Epithelial cell of umbilical artery (primary cell): ENCODE data around the gene MBTD1. TPM values are rescaled to one million over a fixed set of nuclear protein-coding genes. Genes with fewer than 3 reads are reported as not detected.

Experiments used
- total RNA-seq: library from RNA; depleted of rRNA; stranded (reverse); fragments of >200 nt; gene quantifications from 2 replicates; pipeline ENCODE4 v1.2.3, GENCODE V29; 2014

Gene MBTD1
- 11.7 and 11.9 TPM in 2 replicates for total RNA-seq

DNA sequence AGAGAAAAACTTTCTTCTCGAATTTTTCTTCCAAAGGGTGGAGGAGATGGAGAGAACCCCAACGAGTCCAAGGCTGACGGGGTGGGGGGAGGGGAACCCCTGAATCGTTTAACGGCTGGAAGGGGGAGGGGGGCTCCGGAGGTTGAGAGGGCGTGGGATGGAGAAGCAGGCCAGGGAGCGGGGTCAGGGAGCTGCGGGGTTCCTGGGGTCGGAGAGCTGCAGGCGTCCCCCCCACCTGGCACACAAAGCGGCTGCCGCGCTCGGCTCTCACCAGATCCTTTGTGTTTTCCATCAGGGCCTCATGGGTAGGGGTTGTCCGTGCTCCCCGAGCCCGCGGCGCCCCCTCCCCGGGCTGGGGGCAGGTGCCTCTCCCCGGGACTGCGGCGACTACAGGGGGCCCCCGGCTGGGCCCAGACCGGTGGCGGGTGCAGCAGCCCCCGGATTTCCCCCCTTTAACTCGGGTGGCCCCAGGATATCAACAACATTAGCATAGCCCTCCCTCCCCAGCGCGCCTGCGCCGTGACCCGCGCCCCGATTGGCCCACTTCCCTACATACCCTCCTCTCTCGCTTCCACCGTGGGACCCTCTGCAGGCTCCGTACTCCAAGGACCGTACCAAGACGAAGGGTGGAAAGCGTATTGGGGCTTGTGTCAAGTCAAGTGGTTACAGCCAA lies at the start of gene MBTD1:
TSS of gene MBTD1 (minus strand) at position 486 of the 673 bp plus-strand sequence. CDS start 34,888 bp downstream, outside the sequence.

DNA sequence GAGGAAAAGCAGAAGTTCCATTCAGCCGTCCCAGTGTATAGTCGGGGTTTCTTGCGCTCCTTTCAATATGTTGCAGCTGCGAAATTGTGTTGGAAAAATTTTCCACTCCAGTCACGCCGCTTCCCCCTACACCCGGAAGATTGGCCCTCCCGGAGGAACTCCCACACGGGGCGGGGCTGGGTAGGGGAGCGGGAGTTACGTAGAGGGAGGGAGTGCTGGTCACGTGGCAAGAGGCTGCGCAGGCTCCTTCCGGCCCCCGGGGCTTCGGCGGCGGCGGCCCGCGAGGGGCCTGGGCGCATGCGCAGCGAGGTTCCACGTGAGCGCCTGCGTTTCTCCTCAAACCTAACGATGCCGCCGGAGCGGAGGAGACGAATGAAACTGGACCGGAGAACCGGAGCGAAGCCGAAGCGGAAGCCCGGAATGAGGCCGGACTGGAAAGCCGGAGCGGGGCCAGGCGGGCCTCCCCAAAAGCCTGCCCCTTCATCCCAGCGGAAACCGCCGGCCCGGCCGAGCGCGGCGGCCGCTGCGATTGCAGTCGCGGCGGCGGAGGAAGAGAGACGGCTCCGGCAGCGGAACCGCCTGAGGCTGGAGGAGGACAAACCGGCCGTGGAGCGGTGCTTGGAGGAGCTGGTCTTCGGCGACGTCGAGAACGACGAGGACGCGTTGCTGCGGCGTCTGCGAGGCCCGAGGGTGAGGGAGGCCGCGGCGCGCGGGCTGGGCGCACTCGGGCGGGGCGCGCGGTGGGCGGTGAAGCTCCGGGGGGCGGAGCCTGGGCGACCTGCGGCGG lies 581 bp upstream of the MBTD1 start, which contains the start of gene UTP18:
TSS of gene UTP18 (plus strand) at position 310 of the 787 bp plus-strand sequence. CDS start at position 349, 39 bp downstream.

DNA sequence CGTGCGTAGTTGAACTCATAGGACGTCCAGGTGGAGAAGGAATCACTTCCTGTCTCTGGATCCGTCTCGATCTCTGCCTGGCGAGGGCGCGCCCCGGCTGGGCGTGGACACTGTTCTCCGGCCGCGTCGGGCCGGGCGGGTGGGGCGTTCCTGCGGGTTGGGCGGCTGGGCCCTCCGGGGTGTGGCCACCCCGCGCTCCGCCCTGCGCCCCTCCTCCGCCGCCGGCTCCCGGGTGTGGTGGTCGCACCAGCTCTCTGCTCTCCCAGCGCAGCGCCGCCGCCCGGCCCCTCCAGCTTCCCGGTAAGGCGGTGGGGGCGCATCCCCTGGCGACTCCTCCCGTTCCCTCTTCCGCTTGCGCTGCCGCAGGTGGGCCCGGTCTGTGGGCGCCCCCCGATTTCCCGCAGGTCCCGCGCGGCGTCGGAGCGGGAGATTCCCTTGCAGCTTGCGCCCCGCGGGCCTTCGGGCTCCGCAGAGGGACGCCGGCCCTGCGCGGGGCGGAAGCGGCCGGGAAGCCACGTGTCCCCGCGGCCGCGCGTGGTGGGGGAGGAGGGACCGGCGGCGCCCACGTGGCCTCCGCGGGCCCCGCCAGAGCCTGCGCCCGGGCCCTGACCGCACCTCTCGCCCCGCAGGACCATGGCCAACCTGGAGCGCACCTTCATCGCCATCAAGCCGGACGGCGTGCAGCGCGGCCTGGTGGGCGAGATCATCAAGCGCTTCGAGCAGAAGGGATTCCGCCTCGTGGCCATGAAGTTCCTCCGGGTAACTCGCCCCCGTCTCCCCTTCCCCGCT lies 93.5 kb downstream of the MBTD1 start, which contains the start of gene NME2:
TSS of gene NME2 (plus strand) at position 214 of the 789 bp plus-strand sequence. CDS start at position 634, 420 bp downstream.

DNA sequence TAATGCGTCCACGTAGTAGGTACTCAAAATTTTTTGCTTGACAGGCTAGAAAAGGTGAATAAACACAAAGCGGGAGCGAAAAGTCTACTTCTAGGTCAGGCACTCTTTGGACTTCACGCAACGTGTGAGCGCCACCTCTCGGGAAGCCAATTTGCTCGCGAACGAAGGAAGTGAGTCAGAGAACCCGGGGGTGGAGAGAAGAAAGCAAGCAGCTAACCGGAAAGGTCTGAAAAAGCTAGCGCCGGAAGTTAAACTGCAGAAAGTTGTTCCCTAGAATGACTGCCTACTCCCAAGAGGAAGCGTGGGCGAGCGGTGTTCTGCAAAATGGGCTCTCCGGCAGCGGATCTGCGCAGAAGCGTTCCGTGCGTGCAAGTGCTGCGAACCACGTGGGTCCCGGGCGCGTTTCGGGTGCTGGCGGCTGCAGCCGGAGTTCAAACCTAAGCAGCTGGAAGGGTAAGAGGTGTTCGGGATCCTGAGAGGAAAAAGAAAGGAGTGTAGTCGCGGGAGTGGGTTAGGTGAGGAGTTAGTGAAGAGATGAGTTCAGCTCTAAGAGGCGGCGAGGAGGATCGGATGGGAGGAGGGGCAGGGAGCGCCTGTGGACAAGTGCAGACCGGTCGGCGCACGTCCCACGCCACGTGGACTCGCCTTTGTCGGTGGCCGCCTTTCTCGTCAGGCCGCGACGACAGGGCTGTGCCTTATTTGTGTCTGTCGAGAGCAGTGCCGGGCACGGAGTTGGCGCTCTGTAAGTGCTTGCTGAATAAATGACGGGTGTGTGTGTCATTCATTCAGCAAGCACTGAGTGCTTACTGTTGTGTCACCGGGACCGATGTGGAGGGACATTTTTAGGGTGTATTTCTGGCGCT lies 106.4 kb downstream of the MBTD1 start, which contains the start of gene NME1:
TSS of gene NME1 (plus strand) at position 350 of the 863 bp plus-strand sequence. CDS start 2,096 bp downstream, outside the sequence.

Other genes starting within 250 kb of the MBTD1 start
- gene SPAG9, start 139.2 kb downstream of the MBTD1 start, total RNA-seq, result 67.8 and 69.2 TPM in 2 replicates
- gene NME1, start 106.5 kb downstream of the MBTD1 start, total RNA-seq, result 230 and 303 TPM in 2 replicates
- gene NME2, start 93.6 kb downstream of the MBTD1 start, total RNA-seq, result 538 and 707 TPM in 2 replicates
- 64.3 and 74.5 TPM in 2 replicates for gene UTP18, start 497 bp upstream of the MBTD1 start, total RNA-seq